Ectodermal cell (in vitro differentiated cells): ENCODE data around the gene CDH7.

Experiments
- H3K27ac ChIP-seq: 2 replicates; pipeline ENCODE4 v1.7.0; 2013; ENCODE audit warnings: mild to moderate bottlenecking, low read depth, low read length; ENCODE audit not compliant: insufficient read depth, poor library complexity, severe bottlenecking
- H3K27me3 ChIP-seq: 2 replicates; pipeline ENCODE4 v1.7.0; 2013; ENCODE audit warnings: mild to moderate bottlenecking, low read length; ENCODE audit not compliant: insufficient read depth, control insufficient read depth, poor library complexity, severe bottlenecking
- H3K36me3 ChIP-seq: one replicate; pipeline ENCODE4 v1.7.0; 2013; ENCODE audit warnings: low read length; ENCODE audit not compliant: control insufficient read depth, insufficient read depth
- H3K4me1 ChIP-seq: one replicate; pipeline ENCODE4 v1.7.0; 2013; ENCODE audit warnings: low read length; ENCODE audit not compliant: control insufficient read depth, insufficient read depth
- H3K4me3 ChIP-seq: 2 replicates; pipeline ENCODE4 v1.7.0; 2013; ENCODE audit warnings: low read depth, low read length, control low read depth; ENCODE audit not compliant: insufficient read depth
- H3K9me3 ChIP-seq: 2 replicates; pipeline ENCODE4 v1.7.0; 2013; ENCODE audit warnings: mild to moderate bottlenecking, low read length, moderate library complexity; ENCODE audit not compliant: control insufficient read depth
- WGBS, 2 experiments: methylation state at CpG; one replicate each; pipeline ENCODE4 v1.1.7; 2013; ENCODE audit warnings: missing lambda C conversion rate in 2 of 2; 5-methylcytosine and 5-hydroxymethylcytosine counted together

Gene CDH7

DNA sequence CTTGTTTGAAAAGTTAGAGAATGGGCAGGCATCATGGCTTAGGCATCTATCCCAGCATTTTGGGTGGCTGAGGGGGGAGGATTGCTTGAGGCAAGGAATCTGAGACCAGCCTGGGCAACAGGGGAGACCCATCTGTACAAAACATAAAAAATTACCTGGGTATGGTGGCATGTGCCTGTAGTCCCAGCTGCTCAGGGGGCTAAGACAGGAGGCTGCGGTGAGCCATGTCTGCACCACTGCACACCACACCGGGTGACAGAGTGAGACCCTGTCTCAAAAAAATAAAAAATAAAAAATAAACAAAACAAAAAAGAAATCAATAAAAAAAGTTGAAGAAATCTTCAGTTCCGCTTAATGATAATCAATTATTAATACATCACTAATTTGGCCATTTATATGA is 146.5 kb downstream of the CDH7 start:
- Histone ChIP-seq H3K27ac (no peak overlapping the region), H3K4me1 (no peaks in the 10 kb centered on the region), H3K4me3 (no peak overlapping the region), H3K36me3 (no peaks in the 10 kb centered on the region), H3K27me3 (no peaks in the 10 kb centered on the region), H3K9me3 (no peaks in the 10 kb centered on the region)
- 100% methylated on average over 1 of the region's 3 CpGs for WGBS, 2 experiments

DNA sequence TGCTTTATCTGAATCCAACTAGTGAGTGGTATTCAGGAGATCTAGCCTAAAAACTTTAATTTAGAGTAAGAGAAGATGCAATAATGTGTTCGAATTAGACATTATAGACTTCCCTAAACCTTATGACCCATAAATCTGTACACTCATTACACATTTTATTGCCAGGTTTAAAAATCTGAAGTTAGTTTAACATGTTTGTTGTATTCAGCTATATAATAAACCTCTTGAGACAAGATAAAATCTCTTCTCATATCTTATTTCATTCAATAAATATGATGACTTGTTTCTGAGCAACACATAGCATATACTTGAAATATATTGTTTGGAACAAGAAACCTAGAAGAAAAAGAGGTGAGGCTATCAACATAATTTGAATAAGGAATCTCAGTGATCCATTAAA is 150.7 kb downstream of the CDH7 start:
- Histone ChIP-seq H3K27me3 (no peaks in the 10 kb centered on the region), H3K9me3 (no peaks in the 10 kb centered on the region), H3K27ac (no peak overlapping the region), H3K4me3 (no peak overlapping the region), H3K4me1 (no peaks in the 10 kb centered on the region), H3K36me3 (no peaks in the 10 kb centered on the region)
- WGBS, 2 experiments: no CpG with 5 or more reads among the region's 1 CpG

DNA sequence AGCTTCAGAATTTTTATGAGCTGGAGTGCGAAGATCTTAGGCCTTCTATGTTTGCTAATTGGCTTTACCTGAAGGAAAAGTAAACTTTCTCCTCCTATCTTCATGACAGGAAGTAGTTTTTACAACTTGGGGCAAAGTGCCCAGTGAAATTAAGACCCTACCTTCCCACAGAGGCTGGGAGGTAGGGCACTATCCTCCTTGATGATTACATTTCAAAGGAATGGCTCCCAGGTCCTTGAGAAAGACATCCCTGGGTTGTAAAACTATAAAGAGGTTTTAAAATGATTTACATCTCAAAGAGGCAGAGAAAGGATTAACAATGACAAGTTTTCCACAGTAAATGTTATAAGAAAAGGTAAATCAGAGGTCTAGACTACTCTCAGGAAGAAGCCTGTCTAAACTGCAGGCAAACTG is 155.8 kb downstream of the CDH7 start:
- WGBS, 2 experiments: 19 to 38% methylated on average over 1 of the region's 1 CpG
- Histone ChIP-seq H3K4me3 (no peak overlapping the region), H3K4me1 (no peaks in the 10 kb centered on the region), H3K27ac (no peak overlapping the region), H3K27me3 (no peaks in the 10 kb centered on the region), H3K36me3 (no peaks in the 10 kb centered on the region), H3K9me3 (no peaks in the 10 kb centered on the region)

DNA sequence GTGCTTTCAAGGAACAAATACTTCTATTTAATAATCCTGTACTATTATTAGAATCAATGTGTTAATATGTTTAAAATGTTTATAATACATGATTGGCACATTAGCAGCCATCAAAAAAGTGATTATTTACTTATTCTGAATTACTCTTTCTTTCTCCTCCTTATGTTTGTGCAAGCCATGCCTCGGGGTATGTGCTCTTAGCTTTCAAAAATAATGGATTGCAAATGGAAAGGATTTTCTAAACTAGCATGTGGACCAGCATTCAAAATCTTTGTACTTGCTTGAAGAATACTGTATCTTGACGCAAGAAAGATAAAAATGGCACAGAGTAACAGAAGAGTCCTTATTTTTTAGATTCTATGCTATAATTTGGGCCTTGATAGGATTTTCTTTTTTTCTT is 156.5 kb downstream of the CDH7 start:
- H3K4me1 ChIP-seq: no peaks in the 10 kb centered on the region
- no peaks in the 10 kb centered on the region for H3K9me3 ChIP-seq
- WGBS, 2 experiments: 67 to 95% methylated on average over 2 of the region's 2 CpGs
- no peak overlapping the region for H3K27ac ChIP-seq
- H3K4me3 ChIP-seq: no peak overlapping the region
- H3K27me3 ChIP-seq: no peaks in the 10 kb centered on the region
- no peaks in the 10 kb centered on the region for H3K36me3 ChIP-seq

DNA sequence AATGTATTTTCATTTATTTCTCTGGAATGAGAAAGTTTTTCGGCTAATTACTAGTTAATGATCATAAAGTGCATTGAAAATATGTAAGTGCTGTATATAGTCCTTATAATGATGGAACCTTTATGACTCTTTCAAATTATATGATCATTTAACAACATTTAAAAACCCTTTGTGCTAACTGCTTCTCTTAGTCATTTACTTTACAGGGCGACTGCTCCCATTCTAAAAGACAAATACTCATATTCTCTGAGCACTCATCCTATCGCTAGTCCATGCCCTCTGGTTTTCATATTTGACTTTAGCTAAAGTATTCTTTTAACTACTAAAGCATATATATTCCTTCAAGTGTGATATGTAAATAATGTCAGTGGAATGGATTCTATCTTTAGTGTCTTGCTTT is 168.2 kb downstream of the CDH7 start:
- Histone ChIP-seq H3K4me3 (no peak overlapping the region), H3K27me3 (no peaks in the 10 kb centered on the region), H3K9me3 (no peaks in the 10 kb centered on the region), H3K4me1 (no peaks in the 10 kb centered on the region), H3K36me3 (no peaks in the 10 kb centered on the region), H3K27ac (no peak overlapping the region)
- WGBS, 2 experiments: 89 to 95% methylated on average over 2 to 3 of the region's 3 CpGs

DNA sequence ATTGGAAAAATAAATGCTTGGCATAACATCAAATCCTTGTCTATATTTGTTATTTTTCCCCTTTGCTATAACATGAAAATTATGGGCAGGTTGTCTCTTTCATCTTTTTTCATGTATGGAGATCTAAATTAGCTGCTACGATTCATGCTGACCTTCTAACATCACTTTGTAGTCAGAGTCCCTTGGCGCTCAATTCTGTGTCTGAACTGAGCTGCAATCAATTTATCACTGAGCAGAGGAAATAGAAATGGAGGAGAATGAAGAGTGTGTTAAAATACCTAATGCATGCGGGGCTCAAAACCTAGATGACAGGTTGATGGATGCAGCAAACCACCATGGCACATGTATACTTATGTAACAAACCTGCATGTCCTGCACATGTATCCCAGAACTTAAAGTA is 168.9 kb downstream of the CDH7 start:
- no peaks in the 10 kb centered on the region for H3K9me3 ChIP-seq
- no peaks in the 10 kb centered on the region for H3K36me3 ChIP-seq
- no peaks in the 10 kb centered on the region for H3K4me1 ChIP-seq
- 92 to 100% methylated on average over 3 of the region's 3 CpGs for WGBS, 2 experiments
- no peak overlapping the region for H3K27ac ChIP-seq
- H3K4me3 ChIP-seq: no peak overlapping the region
- H3K27me3 ChIP-seq: no peaks in the 10 kb centered on the region

DNA sequence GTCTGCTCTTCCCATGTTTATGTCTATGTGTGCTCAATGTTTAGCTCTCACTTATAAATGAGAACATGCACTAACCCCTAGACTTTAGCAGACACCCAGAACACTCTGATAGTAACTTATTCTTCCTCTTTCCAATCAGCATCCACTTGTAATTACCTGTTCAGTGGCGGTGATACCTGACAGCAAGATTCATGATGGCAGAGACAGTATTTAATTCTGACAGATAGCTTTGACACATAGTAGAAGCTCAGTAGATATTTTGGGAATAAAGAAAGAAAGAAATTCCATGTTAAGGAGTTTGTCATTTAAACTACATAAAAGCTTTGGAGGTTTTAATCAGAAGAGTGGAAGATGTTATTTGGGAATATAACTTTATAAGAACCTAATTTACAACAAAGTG is 171.3 kb downstream of the CDH7 start:
- H3K4me3 ChIP-seq: no peak overlapping the region
- no peaks in the 10 kb centered on the region for H3K36me3 ChIP-seq
- no peaks in the 10 kb centered on the region for H3K9me3 ChIP-seq
- 88 to 89% methylated on average over 1 of the region's 1 CpG for WGBS, 2 experiments
- no peaks in the 10 kb centered on the region for H3K4me1 ChIP-seq
- H3K27ac ChIP-seq: no peak overlapping the region
- no peaks in the 10 kb centered on the region for H3K27me3 ChIP-seq

DNA sequence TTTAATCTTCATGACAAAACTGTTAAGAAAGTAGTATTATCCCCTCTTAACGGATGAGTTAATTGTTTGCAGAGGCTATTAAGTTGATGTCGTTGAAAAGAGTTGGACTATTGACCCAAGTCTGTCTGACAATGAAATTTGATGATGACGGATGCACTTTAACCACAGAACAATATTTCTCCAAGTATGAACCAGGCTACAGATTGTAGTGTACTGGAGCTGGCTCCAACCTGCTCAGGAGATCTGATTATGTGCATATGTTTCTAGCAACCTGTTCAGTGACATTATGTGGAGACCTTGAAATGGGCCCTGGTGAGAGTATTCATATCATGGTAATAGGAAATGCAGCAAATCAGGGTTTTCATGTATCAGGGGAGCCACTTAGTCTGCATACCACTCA is 174.1 kb downstream of the CDH7 start:
- Histone ChIP-seq H3K36me3 (no peaks in the 10 kb centered on the region), H3K4me1 (no peaks in the 10 kb centered on the region), H3K4me3 (no peak overlapping the region), H3K9me3 (no peaks in the 10 kb centered on the region), H3K27ac (no peak overlapping the region), H3K27me3 (no peaks in the 10 kb centered on the region)
- 92 to 96% methylated on average over 3 of the region's 3 CpGs for WGBS, 2 experiments

DNA sequence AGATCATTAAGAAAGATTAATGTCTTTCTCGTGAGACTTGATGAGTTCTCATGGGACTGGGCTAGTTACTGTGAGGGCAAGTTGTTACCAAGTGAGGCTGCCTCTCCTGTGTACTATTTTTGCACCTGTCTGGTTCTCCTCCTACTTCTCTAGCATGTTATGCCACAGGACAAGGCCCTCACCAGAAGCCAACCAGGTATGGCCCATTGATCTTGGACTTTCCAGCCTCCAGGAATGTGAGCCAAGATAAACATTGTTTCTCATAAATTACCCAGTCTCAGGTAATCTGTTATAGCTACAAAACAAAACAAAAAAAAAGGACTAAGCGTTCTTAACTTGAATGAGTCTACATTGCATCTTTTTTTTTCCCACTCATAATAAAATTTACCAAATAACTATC is 184.1 kb downstream of the CDH7 start:
- WGBS, 2 experiments: 79 to 88% methylated on average over 2 of the region's 2 CpGs
- H3K27ac ChIP-seq: no peak overlapping the region
- no peaks in the 10 kb centered on the region for H3K27me3 ChIP-seq
- no peaks in the 10 kb centered on the region for H3K4me1 ChIP-seq
- no peaks in the 10 kb centered on the region for H3K36me3 ChIP-seq
- no peak overlapping the region for H3K4me3 ChIP-seq
- no peaks in the 10 kb centered on the region for H3K9me3 ChIP-seq

DNA sequence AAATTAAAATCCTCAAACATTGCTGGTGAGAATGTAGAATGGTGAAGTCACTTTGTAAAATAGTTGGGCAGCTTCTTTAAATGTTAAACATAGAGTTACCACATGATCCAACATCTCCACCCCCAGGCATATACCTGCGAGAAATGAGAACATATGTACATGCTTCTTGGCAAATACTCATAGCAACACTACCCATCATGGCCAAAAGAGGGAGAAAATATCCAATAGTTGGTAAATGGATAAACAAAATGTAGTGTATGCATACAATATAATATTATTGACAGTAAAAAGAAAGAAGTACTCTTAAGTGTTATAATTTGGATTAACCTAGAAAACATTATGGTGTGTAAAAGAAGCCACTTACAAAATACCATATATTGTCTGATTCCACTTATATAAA is 185.9 kb downstream of the CDH7 start:
- WGBS, 2 experiments: 80 to 100% methylated on average over 1 of the region's 1 CpG
- Histone ChIP-seq H3K4me1 (no peaks in the 10 kb centered on the region), H3K4me3 (no peak overlapping the region), H3K9me3 (no peaks in the 10 kb centered on the region), H3K27ac (no peak overlapping the region), H3K27me3 (no peaks in the 10 kb centered on the region), H3K36me3 (no peaks in the 10 kb centered on the region)

DNA sequence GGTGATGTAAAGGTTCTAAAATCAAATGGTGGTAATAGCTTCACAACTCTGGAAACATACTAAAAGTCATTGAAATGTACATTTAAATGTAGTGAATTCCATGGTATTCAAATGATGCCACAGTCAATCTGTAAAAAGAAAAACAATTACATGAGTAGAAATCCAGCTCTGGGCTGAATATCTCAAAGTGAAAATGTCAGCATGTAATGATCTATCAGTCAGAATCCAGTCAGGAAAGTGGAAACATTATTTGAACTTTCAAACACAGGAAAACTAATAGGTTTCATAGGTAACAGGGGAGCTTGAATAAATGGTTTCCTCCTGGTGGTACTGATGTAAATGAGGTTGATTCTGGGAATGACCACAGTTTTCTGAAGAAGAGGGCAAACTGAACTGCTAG is 186.4 kb downstream of the CDH7 start:
- H3K27ac ChIP-seq: no peak overlapping the region
- no peaks in the 10 kb centered on the region for H3K36me3 ChIP-seq
- H3K27me3 ChIP-seq: no peaks in the 10 kb centered on the region
- no peaks in the 10 kb centered on the region for H3K9me3 ChIP-seq
- H3K4me3 ChIP-seq: no peak overlapping the region
- no peaks in the 10 kb centered on the region for H3K4me1 ChIP-seq
